Activated naive CD8-positive, alpha-beta T cell treated with anti-CD3 and anti-CD28 coated beads for 36 hours (primary cell): ENCODE results near the gene ERICH4. TPM values are rescaled to one million over a fixed set of nuclear protein-coding genes. Genes with fewer than 3 reads are reported as not detected.

Source experiments
- DNase-seq: peaks from one replicate; pipeline ENCODE4 v3.0.0; 2021
- H3K27ac Mint-ChIP-seq: one replicate; pipeline ENCODE4 v1.8.0; 2022; ENCODE audit warnings: mild to moderate bottlenecking, moderate library complexity, mixed read lengths
- H3K27me3 Mint-ChIP-seq: one replicate; pipeline ENCODE4 v1.8.0; 2022; ENCODE audit warnings: mild to moderate bottlenecking, mixed read lengths
- H3K36me3 Mint-ChIP-seq: one replicate; pipeline ENCODE4 v1.8.0; 2021; ENCODE audit warnings: mild to moderate bottlenecking, mixed read lengths
- H3K4me1 Mint-ChIP-seq: one replicate; pipeline ENCODE4 v1.8.0; 2021; ENCODE audit warnings: mixed read lengths
- H3K4me3 Mint-ChIP-seq: one replicate; pipeline ENCODE4 v1.8.0; 2022; ENCODE audit warnings: mild to moderate bottlenecking, moderate library complexity, mixed read lengths
- H3K9me3 Mint-ChIP-seq: one replicate; pipeline ENCODE4 v1.8.0; 2022; ENCODE audit warnings: mixed read lengths
- total RNA-seq, 2 experiments: library from RNA; stranded (reverse); gene quantifications; one replicate each; pipeline ENCODE4 v1.2.3, GENCODE V29; 2021

Gene ERICH4
- total RNA-seq, 2 experiments from 2014 or later: not detected

DNA sequence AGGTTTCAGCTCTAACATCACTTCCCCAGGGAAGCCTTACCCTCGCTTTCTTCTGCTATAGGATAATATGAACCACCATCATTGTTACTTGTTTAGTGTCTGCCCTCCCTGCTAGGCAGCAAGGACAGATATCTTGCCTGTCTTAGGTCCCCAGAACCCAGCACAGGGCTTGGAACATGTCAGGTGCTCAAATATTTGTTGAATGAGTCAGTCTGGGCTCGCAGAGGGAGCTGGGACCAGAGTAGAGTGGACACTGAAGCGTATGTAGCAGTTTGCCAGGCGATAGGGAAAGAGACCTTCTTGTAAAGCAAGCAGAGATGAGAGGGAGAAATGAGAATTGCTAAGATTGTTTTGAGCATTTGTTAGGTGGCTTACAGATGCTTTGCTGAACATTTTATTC lies 33.7 kb upstream of the ERICH4 start:
- Mint-ChIP-seq H3K27ac (no peak overlapping the region), H3K36me3 (peaks cover 7% of the 10 kb centered on the region)

GRCh38 chr19:41410336-41411054 lies 32.5 kb upstream of the ERICH4 start:
- Mint-ChIP-seq H3K4me1 (peaks cover 9% of the 10 kb centered on the region), H3K27ac (no peak overlapping the region), H3K36me3 (peaks cover 9% of the 10 kb centered on the region), H3K4me3 (no peak overlapping the region), H3K27me3 (no peaks in the 10 kb centered on the region), H3K9me3 (no peaks in the 10 kb centered on the region)
- no peak for DNase-seq

More for the DNA sequence above, 33.7 kb upstream of the ERICH4 start:
- no peak for DNase-seq
- no peaks in the 10 kb centered on the region for H3K9me3 Mint-ChIP-seq
- H3K27me3 Mint-ChIP-seq: no peaks in the 10 kb centered on the region
- peaks cover 9% of the 10 kb centered on the region for H3K4me1 Mint-ChIP-seq
- H3K4me3 Mint-ChIP-seq: no peak overlapping the region

- no peaks in the 10 kb centered on the region for H3K27me3 Mint-ChIP-seq
- no peaks in the 10 kb centered on the region for H3K9me3 Mint-ChIP-seq
- H3K36me3 Mint-ChIP-seq: peaks cover 9% of the 10 kb centered on the region
- H3K4me3 Mint-ChIP-seq: no peak overlapping the region
- no peak overlapping the region for H3K27ac Mint-ChIP-seq
- DNase-seq: no peak
- peaks cover 9% of the 10 kb centered on the region for H3K4me1 Mint-ChIP-seq
Observed at GRCh38 chr19:41411100-41411967, 31.6 kb upstream of the ERICH4 start.

- H3K4me3 Mint-ChIP-seq: no peak overlapping the region
- DNase-seq: no peak
- H3K4me1 Mint-ChIP-seq: peaks cover 9% of the 10 kb centered on the region
- peaks cover 9% of the 10 kb centered on the region for H3K36me3 Mint-ChIP-seq
- no peaks in the 10 kb centered on the region for H3K9me3 Mint-ChIP-seq
- no peak overlapping the region for H3K27ac Mint-ChIP-seq
- H3K27me3 Mint-ChIP-seq: no peaks in the 10 kb centered on the region
Observed at GRCh38 chr19:41411968-41412265, 31.0 kb upstream of the ERICH4 start.

DNA sequence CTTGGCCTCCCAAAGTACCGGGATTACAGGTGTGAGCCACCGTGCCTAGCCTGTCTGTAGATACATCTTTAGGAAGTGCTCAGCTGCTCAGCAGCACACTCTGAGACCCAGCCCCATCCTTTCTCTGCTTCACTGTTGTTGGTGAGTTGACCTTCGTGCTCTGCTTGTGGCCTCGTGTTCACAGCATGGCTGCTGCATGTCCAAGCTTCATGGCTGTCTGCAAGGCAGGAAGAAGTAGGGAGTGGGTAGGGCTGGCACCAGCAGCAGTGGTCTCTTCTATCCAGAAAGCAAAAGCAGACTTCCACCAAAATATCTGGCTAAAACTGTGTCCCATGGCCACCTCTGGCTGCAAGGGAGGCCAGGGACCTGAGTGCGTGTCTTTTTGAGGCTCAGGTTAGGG lies 30.0 kb upstream of the ERICH4 start:
- H3K27me3 Mint-ChIP-seq: no peaks in the 10 kb centered on the region
- peaks cover 9% of the 10 kb centered on the region for H3K36me3 Mint-ChIP-seq
- no peaks in the 10 kb centered on the region for H3K9me3 Mint-ChIP-seq
- no peak overlapping the region for H3K27ac Mint-ChIP-seq
- no peak overlapping the region for H3K4me3 Mint-ChIP-seq
- no peak for DNase-seq
- peaks cover 9% of the 10 kb centered on the region for H3K4me1 Mint-ChIP-seq

GRCh38 chr19:41413947-41414346 lies 29.0 kb upstream of the ERICH4 start:
- Mint-ChIP-seq H3K4me1 (peaks cover 9% of the 10 kb centered on the region), H3K27me3 (no peaks in the 10 kb centered on the region), H3K4me3 (no peak overlapping the region), H3K27ac (no peak overlapping the region), H3K9me3 (no peaks in the 10 kb centered on the region), H3K36me3 (peaks cover 9% of the 10 kb centered on the region)
- no peak for DNase-seq

DNA sequence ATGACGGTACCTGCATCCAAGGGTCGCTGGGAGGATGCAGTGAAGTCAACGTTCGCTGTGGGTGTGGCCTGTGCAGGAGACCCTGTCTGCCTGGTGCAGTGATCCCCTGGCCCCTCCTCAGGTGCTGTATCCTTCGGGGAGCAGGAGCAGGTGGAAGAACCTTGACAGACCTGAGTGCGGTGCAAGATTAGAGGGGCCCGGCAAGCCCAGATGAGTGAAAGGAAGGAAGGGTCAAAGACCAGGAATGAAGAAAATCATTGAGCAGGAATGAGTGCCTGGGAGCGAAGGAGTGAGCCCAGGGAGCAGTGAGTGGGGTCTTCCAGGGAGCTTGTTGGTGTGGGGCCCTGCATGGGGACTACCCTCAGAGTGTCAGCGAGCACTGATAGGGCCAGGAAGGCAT lies 28.5 kb upstream of the ERICH4 start:
- Mint-ChIP-seq H3K9me3 (no peaks in the 10 kb centered on the region), H3K36me3 (peaks cover 12% of the 10 kb centered on the region), H3K27me3 (no peaks in the 10 kb centered on the region), H3K4me1 (peaks cover 6% of the 10 kb centered on the region), H3K4me3 (no peak overlapping the region), H3K27ac (peak overlapping the region; percentile 28)
- no peak for DNase-seq

DNA sequence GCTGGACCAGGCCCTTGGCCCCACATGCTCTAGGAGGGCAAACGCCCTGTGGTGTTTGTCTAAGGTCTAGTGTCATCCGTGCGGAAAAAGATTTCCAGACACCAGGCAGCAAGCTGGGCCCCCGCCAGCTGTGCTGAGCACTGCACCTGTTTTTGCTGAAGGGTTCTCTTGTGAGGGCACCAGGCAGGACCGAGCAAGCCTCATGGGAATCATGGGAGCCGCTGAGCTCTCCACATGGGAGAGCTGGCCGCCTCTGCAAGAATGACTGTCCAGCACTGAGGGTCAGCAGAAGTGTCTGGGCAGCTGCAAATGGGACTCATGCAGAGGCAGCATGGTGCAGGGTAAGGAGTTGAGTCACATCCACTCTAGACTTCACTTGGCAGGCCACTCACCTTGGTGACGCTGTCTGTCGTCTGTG lies 27.8 kb upstream of the ERICH4 start:
- no peak overlapping the region for H3K27ac Mint-ChIP-seq

DNA sequence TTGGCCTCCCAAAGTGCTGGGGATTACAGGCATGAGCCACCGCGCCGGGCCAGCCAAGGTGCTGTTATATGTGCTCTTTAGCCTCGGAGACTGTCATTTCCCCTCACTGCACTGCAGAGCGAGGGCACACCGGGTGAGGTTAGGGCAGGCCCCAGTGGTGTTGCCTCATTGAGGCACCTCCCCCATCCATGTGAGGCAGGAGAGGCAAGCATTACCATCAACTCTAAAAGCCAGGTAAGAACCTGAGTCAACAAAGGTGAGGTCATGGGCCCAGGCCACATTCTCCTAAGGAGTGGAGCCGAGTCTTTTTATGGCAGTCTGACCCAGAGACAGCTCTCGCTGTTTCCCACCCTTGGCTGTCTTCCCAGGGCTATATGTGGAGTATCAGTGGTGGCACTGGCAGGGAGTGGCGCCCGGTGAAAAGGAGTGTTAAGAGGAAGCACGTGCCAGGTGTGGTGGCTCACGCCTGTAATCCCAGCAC lies 26.7 kb upstream of the ERICH4 start:
- Mint-ChIP-seq H3K4me1 (no peaks in the 10 kb centered on the region), H3K36me3 (peaks cover 15% of the 10 kb centered on the region), H3K27ac (no peak overlapping the region), H3K9me3 (no peaks in the 10 kb centered on the region), H3K27me3 (no peaks in the 10 kb centered on the region), H3K4me3 (no peak overlapping the region)
- DNase-seq: no peak

More for the DNA sequence above, 27.8 kb upstream of the ERICH4 start:
- Mint-ChIP-seq H3K27me3 (no peaks in the 10 kb centered on the region), H3K9me3 (no peaks in the 10 kb centered on the region), H3K36me3 (peaks cover 13% of the 10 kb centered on the region), H3K4me1 (peaks cover 1% of the 10 kb centered on the region), H3K4me3 (no peak overlapping the region)
- no peak for DNase-seq

- DNase-seq: no peak
- Mint-ChIP-seq H3K4me1 (no peaks in the 10 kb centered on the region), H3K9me3 (no peaks in the 10 kb centered on the region), H3K27ac (no peak overlapping the region), H3K4me3 (no peak overlapping the region), H3K27me3 (no peaks in the 10 kb centered on the region), H3K36me3 (peaks cover 11% of the 10 kb centered on the region)
Observed at GRCh38 chr19:41420101-41420880, 22.7 kb upstream of the ERICH4 start.

DNA sequence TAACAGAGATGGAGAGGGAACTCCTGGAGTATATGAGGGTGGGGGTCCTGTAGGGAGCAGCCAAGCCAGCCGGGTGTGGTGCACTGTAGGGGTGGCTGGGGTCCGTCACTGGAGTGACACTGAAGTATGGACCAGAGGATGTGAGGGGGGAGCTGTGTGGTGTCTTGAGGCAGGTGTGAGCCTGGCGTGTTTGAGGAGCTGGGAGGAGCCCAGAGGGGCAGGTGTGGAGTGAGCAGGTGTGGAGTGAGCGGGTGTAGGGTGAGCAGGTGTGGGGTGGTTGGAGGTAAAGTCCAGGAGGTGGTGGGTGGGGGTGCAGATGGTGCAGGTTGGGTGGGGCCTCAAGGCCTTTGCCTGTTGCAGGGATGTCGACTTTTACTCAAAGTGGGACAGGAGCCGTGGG lies 21.6 kb upstream of the ERICH4 start:
- no peak for DNase-seq
- H3K4me1 Mint-ChIP-seq: no peaks in the 10 kb centered on the region

DNA sequence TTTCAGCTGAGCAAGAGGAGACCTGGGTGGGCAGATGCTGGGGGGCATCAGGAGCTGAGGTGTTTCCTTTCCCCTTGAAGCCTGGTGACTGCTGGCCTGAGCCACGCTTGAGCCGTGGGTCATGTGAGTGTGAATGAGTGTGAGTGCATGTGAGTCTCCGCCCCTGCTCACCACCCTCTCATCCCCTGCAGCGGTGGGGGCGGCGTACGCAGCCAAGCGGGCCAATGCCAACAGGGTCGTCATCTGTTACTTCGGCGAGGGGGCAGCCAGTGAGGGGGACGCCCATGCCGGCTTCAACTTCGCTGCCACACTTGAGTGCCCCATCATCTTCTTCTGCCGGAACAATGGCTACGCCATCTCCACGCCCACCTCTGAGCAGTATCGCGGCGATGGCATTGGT lies 21.0 kb upstream of the ERICH4 start:
- no peak for DNase-seq
- Mint-ChIP-seq H3K4me3 (no peak overlapping the region), H3K4me1 (peaks cover 3% of the 10 kb centered on the region), H3K27ac (no peak overlapping the region), H3K36me3 (peaks cover 11% of the 10 kb centered on the region), H3K27me3 (no peaks in the 10 kb centered on the region), H3K9me3 (no peaks in the 10 kb centered on the region)

More for the DNA sequence above, 21.6 kb upstream of the ERICH4 start:
- no peaks in the 10 kb centered on the region for H3K9me3 Mint-ChIP-seq
- H3K27ac Mint-ChIP-seq: peak overlapping the region; percentile 47
- H3K36me3 Mint-ChIP-seq: peaks cover 11% of the 10 kb centered on the region
- no peaks in the 10 kb centered on the region for H3K27me3 Mint-ChIP-seq
- H3K4me3 Mint-ChIP-seq: no peak overlapping the region

DNA sequence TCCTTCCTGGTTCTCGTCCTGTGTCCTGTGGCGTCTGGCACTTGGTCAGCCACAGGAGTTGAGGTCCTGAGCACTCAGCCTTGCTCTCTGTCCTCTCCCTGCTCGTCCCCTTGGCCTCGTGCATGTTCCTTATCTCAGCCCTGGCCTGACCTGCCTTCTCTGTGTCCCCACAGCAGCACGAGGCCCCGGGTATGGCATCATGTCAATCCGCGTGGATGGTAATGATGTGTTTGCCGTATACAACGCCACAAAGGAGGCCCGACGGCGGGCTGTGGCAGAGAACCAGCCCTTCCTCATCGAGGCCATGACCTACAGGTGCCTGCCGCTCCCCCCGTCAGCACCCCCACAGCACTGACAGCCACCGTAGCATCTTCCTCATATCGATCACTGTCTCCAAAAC lies 20.5 kb upstream of the ERICH4 start:
- Mint-ChIP-seq H3K27ac (no peak overlapping the region), H3K4me1 (peaks cover 6% of the 10 kb centered on the region), H3K4me3 (no peak overlapping the region), H3K9me3 (no peaks in the 10 kb centered on the region), H3K36me3 (peaks cover 11% of the 10 kb centered on the region), H3K27me3 (no peaks in the 10 kb centered on the region)
- no peak for DNase-seq

DNA sequence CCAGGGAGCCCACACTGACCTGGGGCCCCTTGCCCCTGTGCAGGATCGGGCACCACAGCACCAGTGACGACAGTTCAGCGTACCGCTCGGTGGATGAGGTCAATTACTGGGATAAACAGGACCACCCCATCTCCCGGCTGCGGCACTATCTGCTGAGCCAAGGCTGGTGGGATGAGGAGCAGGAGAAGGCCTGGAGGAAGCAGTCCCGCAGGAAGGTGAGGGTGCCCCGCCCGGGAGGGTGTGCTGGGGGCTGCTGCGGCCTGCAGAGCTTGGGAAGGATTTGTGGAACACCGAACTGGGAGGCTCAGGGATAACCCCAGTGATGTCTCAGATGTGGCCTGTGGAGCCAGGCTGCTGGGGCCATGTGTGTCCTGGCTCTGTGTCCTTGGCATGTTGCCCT lies 20.0 kb upstream of the ERICH4 start:
- Mint-ChIP-seq H3K36me3 (peaks cover 11% of the 10 kb centered on the region), H3K4me3 (no peak overlapping the region), H3K27me3 (no peaks in the 10 kb centered on the region), H3K9me3 (no peaks in the 10 kb centered on the region), H3K4me1 (peaks cover 11% of the 10 kb centered on the region), H3K27ac (no peak overlapping the region)
- no peak for DNase-seq
